CD4-positive, CD25-positive, alpha-beta regulatory T cell (primary cell): ENCODE measurements around the gene DNER. TPM values are rescaled to one million over a fixed set of nuclear protein-coding genes. Genes with fewer than 3 reads are reported as not detected.

Experiments used
- ATAC-seq, 2 donors: fragments of 150-1000 bp; cut with Tn5 transposase; one replicate each; pipeline ENCODE4 v1.10.0; 2021; ENCODE audit warnings: low read depth in 2 of 2, moderate number of reproducible peaks in 2 of 2, moderate library complexity in 1 of 2
- DNase-seq, 3 donors: peaks; one replicate each; pipeline versions ENCODE4 v3.0.0 to v3.0.0-alpha.2; 2012 to 2022; ENCODE audit warnings: mixed read lengths in 1 of 3
- H3K27ac ChIP-seq: one replicate; pipeline ENCODE4 v1.7.0; 2013; ENCODE audit warnings: mild to moderate bottlenecking, low read length; ENCODE audit not compliant: insufficient read depth, poor library complexity, severe bottlenecking
- H3K27me3 ChIP-seq: one replicate; pipeline ENCODE4 v1.7.0; 2013; ENCODE audit warnings: low read length; ENCODE audit not compliant: control insufficient read depth, insufficient read depth
- H3K36me3 ChIP-seq: one replicate; pipeline ENCODE4 v1.7.0; 2013; ENCODE audit warnings: mild to moderate bottlenecking, low read length, moderate library complexity; ENCODE audit not compliant: control insufficient read depth, insufficient read depth
- H3K4me1 ChIP-seq: 2 replicates; pipeline ENCODE4 v1.7.0; 2013; ENCODE audit warnings: mild to moderate bottlenecking, low read length; ENCODE audit not compliant: insufficient read depth, control insufficient read depth, poor library complexity, severe bottlenecking
- H3K4me3 ChIP-seq: one replicate; pipeline ENCODE4 v1.7.0; 2013; ENCODE audit warnings: low read depth, mild to moderate bottlenecking, low read length, moderate library complexity
- H3K9me3 ChIP-seq, 2 experiments: 1 replicate in 1 of 2; 2 replicates in 1 of 2; pipeline ENCODE4 v1.7.0; 2013; ENCODE audit warnings: low read length in 2 of 2, mild to moderate bottlenecking in 1 of 2, moderate library complexity in 1 of 2; ENCODE audit not compliant: control insufficient read depth in 2 of 2
- H3K27ac Mint-ChIP-seq, 3 donors: one replicate each; pipeline ENCODE4 v1.8.0; 2020 to 2022; ENCODE audit warnings: mild to moderate bottlenecking in 3 of 3, mixed read lengths in 3 of 3, moderate library complexity in 2 of 3
- H3K27me3 Mint-ChIP-seq: one replicate; pipeline ENCODE4 v1.8.0; 2022; ENCODE audit warnings: mild to moderate bottlenecking, mixed read lengths
- H3K36me3 Mint-ChIP-seq: one replicate; pipeline ENCODE4 v1.8.0; 2020; ENCODE audit warnings: mixed read lengths
- H3K4me1 Mint-ChIP-seq, 4 donors: one replicate each; pipeline ENCODE4 v1.8.0; 2020 to 2022; ENCODE audit warnings: mixed read lengths in 4 of 4, mild to moderate bottlenecking in 1 of 4
- H3K4me3 Mint-ChIP-seq, 4 donors: one replicate each; pipeline ENCODE4 v1.8.0; 2020 to 2022; ENCODE audit warnings: mild to moderate bottlenecking in 4 of 4, mixed read lengths in 4 of 4, moderate library complexity in 3 of 4
- H3K9me3 Mint-ChIP-seq, 7 donors: one replicate each; pipeline ENCODE4 v1.8.0; 2020 to 2022; ENCODE audit warnings: mixed read lengths in 7 of 7, mild to moderate bottlenecking in 3 of 7, moderate library complexity in 2 of 7
- polyA plus RNA-seq, 4 donors: library from polyadenylated mRNA; unstranded; fragments of 300-500 nt; fragmentation: Illumina TruSeq; gene quantifications; one replicate each; pipeline ENCODE4 v1.2.3, GENCODE V29; 2021
- total RNA-seq: library from RNA; stranded (reverse); gene quantifications from one replicate; pipeline ENCODE4 v1.2.3, GENCODE V29; 2022

Gene DNER
- total and polyA plus RNA-seq, 5 donors from 2014 or later, result 0.23 TPM; not detected in 4

GRCh38 chr2:229646186-229646723 is 68.1 kb downstream of the DNER start:
- H3K36me3 ChIP-seq, result no peaks in the 10 kb centered on the region
- Mint-ChIP-seq H3K4me3 (no peak overlapping the region), H3K27me3 (peaks cover 24% of the 10 kb centered on the region), H3K27ac (no peak overlapping the region), H3K4me1 (no peaks in the 10 kb centered on the region), H3K36me3 (no peaks in the 10 kb centered on the region), H3K9me3 (no peaks in the 10 kb centered on the region)
- no peak overlapping the region for H3K4me3 ChIP-seq
- no peaks in the 10 kb centered on the region for H3K27me3 ChIP-seq
- DNase-seq (no peak), ATAC-seq (no peak)
- H3K4me1 ChIP-seq, result no peaks in the 10 kb centered on the region
- H3K27ac ChIP-seq, result no peak overlapping the region
- no peaks in the 10 kb centered on the region for H3K9me3 ChIP-seq

DNA sequence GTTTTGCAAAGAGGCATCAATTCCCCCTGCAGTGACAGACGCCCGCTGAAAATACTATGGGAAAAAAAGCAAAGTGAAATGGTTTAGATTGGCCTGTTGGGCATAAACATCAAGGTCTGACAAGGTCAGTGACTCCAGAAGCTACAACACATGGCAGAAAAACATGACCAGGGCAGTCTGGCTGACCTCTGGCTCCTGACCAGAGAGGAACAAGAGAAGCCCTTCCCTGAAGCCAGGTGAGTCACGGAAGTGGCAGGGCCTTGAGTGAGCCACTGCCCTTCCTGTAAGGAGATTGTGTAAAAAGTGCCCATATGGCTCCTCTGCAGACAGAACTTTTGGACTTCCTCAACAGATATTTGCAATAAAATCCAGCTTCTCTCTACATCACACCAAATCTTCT is 72.0 kb downstream of the DNER start:
- no peak for ATAC-seq
- H3K4me3 Mint-ChIP-seq, result no peak overlapping the region
- no peak overlapping the region for H3K27ac Mint-ChIP-seq

DNA sequence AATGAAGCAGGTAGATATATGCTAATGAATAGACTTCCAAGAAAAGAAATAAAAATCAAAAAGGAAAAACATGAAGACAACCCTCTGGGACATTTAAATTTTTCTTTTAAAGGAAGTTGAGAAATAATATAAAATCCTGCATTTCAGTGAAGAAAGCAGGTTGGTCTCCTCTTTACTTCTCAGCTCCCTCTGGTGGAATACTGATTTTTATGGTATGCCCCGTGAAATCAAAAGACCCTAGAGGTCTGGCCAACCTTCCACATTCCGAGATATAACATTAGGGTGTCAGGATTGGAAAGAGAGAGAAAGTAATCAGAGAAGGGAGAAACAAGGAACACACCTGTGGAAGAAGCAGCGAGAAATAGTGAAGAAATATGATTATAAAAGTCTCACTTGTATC is 72.7 kb downstream of the DNER start:
- DNase-seq (no peak), ATAC-seq (no peak)
- no peak overlapping the region for H3K27ac ChIP-seq
- H3K36me3 ChIP-seq, result no peaks in the 10 kb centered on the region
- peaks cover 4% of the 10 kb centered on the region for H3K27me3 ChIP-seq
- H3K4me1 ChIP-seq, result no peaks in the 10 kb centered on the region
- H3K9me3 ChIP-seq, result no peaks in the 10 kb centered on the region
- Mint-ChIP-seq H3K36me3 (no peaks in the 10 kb centered on the region), H3K27me3 (peaks cover 34% of the 10 kb centered on the region), H3K9me3 (peaks cover 0 to 2% (median 0%) of the 10 kb centered on the region in 7 donors), H3K27ac (no peak overlapping the region), H3K4me1 (no peaks in the 10 kb centered on the region), H3K4me3 (no peak overlapping the region)
- H3K4me3 ChIP-seq, result no peak overlapping the region

More for the DNA sequence above, 72.0 kb downstream of the DNER start:
- DNase-seq, result no peak
- Mint-ChIP-seq H3K36me3 (no peaks in the 10 kb centered on the region), H3K9me3 (no peaks in the 10 kb centered on the region), H3K27me3 (peaks cover 30% of the 10 kb centered on the region), H3K4me1 (no peaks in the 10 kb centered on the region)
- no peak overlapping the region for H3K4me3 ChIP-seq
- peaks cover 4% of the 10 kb centered on the region for H3K27me3 ChIP-seq
- H3K27ac ChIP-seq, result no peak overlapping the region
- no peaks in the 10 kb centered on the region for H3K4me1 ChIP-seq
- H3K36me3 ChIP-seq, result no peaks in the 10 kb centered on the region
- H3K9me3 ChIP-seq, result no peaks in the 10 kb centered on the region

- no peaks in the 10 kb centered on the region for H3K9me3 ChIP-seq
- DNase-seq (no peak), ATAC-seq (no peak)
- no peak overlapping the region for H3K4me3 ChIP-seq
- H3K9me3 Mint-ChIP-seq, result peaks cover 0 to 2% (median 0%) of the 10 kb centered on the region in 7 donors
- no peak overlapping the region for H3K27ac ChIP-seq
- H3K36me3 Mint-ChIP-seq, result no peaks in the 10 kb centered on the region
- H3K27ac Mint-ChIP-seq, result no peak overlapping the region
- H3K4me1 Mint-ChIP-seq, result no peaks in the 10 kb centered on the region
- H3K4me1 ChIP-seq, result no peaks in the 10 kb centered on the region
- no peak overlapping the region for H3K4me3 Mint-ChIP-seq
- peaks cover 34% of the 10 kb centered on the region for H3K27me3 Mint-ChIP-seq
- H3K27me3 ChIP-seq, result peaks cover 7% of the 10 kb centered on the region
- H3K36me3 ChIP-seq, result no peaks in the 10 kb centered on the region
Observed at GRCh38 chr2:229640636-229641035, 73.7 kb downstream of the DNER start.

GRCh38 chr2:229636571-229636970 is 77.8 kb downstream of the DNER start:
- H3K27me3 ChIP-seq, result peaks cover 7% of the 10 kb centered on the region
- no peaks in the 10 kb centered on the region for H3K36me3 Mint-ChIP-seq
- no peak overlapping the region for H3K4me3 Mint-ChIP-seq
- H3K9me3 ChIP-seq, result no peaks in the 10 kb centered on the region
- H3K27ac ChIP-seq, result no peak overlapping the region
- no peak for DNase-seq
- H3K4me1 ChIP-seq, result no peaks in the 10 kb centered on the region
- no peak for ATAC-seq
- H3K27me3 Mint-ChIP-seq, result peaks cover 23% of the 10 kb centered on the region
- no peaks in the 10 kb centered on the region for H3K4me1 Mint-ChIP-seq
- H3K9me3 Mint-ChIP-seq, result peaks cover 0 to 2% (median 0%) of the 10 kb centered on the region in 7 donors
- H3K36me3 ChIP-seq, result no peaks in the 10 kb centered on the region
- H3K4me3 ChIP-seq, result no peak overlapping the region
- no peak overlapping the region for H3K27ac Mint-ChIP-seq

DNA sequence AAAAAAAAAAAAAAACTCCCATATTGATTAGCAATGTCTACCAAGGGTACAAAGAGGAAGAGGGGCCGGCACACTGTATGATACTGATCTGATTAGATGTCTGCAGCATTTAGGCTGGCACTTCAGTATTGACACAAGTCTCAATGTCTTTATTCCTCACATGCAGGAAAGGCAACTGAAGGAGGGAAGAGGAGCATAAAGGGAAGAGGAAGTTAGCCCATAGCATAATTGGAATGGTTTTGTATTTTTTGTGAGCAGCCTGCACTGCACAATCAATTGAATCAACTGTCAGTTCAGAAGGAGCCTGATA is 79.0 kb downstream of the DNER start:
- peaks cover 15% of the 10 kb centered on the region for H3K27me3 Mint-ChIP-seq

DNA sequence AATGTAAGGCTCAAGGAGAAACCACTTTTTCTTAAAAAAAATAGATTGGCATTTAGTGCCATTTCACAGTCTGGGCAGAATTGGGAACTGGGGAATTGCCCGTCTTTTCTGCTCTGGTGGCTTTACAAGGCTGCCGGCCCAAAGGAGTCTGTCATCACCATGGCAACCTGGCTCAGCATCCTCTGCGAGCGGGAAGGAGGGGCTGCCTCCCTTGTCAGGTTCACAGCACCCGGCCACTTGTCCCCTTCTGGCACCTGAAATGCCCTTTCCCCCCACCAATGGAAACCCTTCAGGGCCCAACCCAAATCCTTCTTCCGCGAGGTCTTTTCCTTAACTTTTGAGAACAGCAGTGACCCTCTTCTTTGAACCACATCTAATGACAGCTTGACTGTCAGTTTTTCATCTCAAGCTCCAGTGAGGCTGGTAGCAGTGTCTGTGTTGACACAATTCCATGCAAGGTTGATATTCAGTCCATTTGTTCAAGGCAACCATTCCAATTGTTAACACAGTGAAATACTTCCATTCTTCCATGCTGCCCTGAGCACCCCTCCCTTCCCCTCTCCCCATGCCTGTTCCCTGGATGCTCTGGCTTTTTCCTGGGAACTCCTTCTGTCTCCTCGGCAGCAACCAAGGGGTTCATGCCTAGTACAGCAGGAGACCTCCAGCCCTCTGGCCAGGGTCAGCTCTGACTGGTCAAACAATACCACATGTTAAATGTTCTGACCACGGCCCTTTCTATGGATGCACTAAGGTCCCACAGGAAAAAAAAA is 79.6 kb downstream of the DNER start:
- peaks cover 7% of the 10 kb centered on the region for H3K27me3 ChIP-seq
- DNase-seq, result no peak

More for the DNA sequence above, 79.0 kb downstream of the DNER start:
- H3K36me3 Mint-ChIP-seq, result no peaks in the 10 kb centered on the region
- Histone ChIP-seq H3K27me3 (peaks cover 7% of the 10 kb centered on the region), H3K27ac (no peak overlapping the region), H3K9me3 (no peaks in the 10 kb centered on the region), H3K4me1 (no peaks in the 10 kb centered on the region), H3K36me3 (no peaks in the 10 kb centered on the region), H3K4me3 (no peak overlapping the region)
- H3K4me3 Mint-ChIP-seq, result no peak overlapping the region
- peaks cover 0 to 2% (median 0%) of the 10 kb centered on the region in 7 donors for H3K9me3 Mint-ChIP-seq
- no peaks in the 10 kb centered on the region for H3K4me1 Mint-ChIP-seq
- DNase-seq (no peak), ATAC-seq (no peak)
- no peak overlapping the region for H3K27ac Mint-ChIP-seq

GRCh38 chr2:229633556-229633955 is 80.8 kb downstream of the DNER start:
- H3K27me3 ChIP-seq, result peaks cover 7% of the 10 kb centered on the region
- no peak overlapping the region for H3K4me3 ChIP-seq
- no peak overlapping the region for H3K27ac Mint-ChIP-seq
- H3K9me3 ChIP-seq, result no peaks in the 10 kb centered on the region
- H3K4me3 Mint-ChIP-seq, result no peak overlapping the region
- H3K27ac ChIP-seq, result no peak overlapping the region
- H3K4me1 Mint-ChIP-seq, result no peaks in the 10 kb centered on the region
- no peaks in the 10 kb centered on the region for H3K4me1 ChIP-seq
- no peaks in the 10 kb centered on the region for H3K36me3 ChIP-seq
- no peak for ATAC-seq
- peaks cover 0 to 6% (median 0%) of the 10 kb centered on the region in 7 donors for H3K9me3 Mint-ChIP-seq
- H3K36me3 Mint-ChIP-seq, result no peaks in the 10 kb centered on the region
- peaks cover 15% of the 10 kb centered on the region for H3K27me3 Mint-ChIP-seq
- no peak for DNase-seq

More for the DNA sequence above, 79.6 kb downstream of the DNER start:
- ATAC-seq, result no peak
- Mint-ChIP-seq H3K9me3 (peaks cover 0 to 2% (median 0%) of the 10 kb centered on the region in 7 donors), H3K27ac (no peak overlapping the region), H3K4me3 (no peak overlapping the region), H3K27me3 (peaks cover 15% of the 10 kb centered on the region), H3K4me1 (no peaks in the 10 kb centered on the region), H3K36me3 (no peaks in the 10 kb centered on the region)
- no peaks in the 10 kb centered on the region for H3K4me1 ChIP-seq
- H3K36me3 ChIP-seq, result no peaks in the 10 kb centered on the region
- no peak overlapping the region for H3K4me3 ChIP-seq
- H3K9me3 ChIP-seq, result no peaks in the 10 kb centered on the region
- H3K27ac ChIP-seq, result no peak overlapping the region
